Fibroblast of skin of left quadriceps (primary cell): ENCODE data around the gene POLD4.

Source experiments
- DNase-seq, 2 experiments: peaks; one replicate each; pipeline ENCODE4 v3.0.0-alpha.2; 2013; ENCODE audit warnings: low read depth in 2 of 2

Gene POLD4

DNA sequence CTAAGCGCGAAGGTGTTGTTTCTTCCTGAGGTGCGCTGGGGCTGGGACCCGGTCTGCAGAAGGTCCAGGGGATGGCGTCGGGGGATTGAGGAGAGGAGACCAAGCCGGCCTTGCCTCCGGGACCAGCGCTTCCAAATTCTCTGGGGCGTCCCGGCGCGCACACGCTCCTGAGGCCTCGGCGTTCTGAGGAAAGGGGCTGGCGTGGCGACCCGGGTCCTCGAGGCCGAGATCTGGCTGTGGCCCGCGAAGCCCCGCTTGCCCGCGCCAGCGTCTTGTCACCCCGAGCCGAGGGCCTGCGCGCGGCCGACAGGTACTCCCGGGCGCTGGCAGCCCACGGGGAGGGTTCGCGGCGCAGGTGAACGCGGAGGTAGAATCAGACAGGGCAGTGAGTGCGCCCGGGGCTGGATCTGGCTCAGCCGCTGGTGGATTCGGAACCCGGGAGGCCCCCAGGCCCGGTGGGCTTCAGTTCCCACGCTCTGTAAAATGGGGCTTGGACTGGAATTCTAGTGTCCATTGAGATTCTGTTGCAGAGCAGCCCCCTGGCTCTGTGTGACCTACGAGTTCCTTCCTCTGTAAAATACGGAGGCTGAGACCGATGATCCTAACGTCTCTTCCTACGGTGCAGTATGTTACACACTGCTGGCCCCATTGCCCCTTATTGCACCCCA lies 35.3 kb downstream of the POLD4 start:
- no peak for DNase-seq

DNA sequence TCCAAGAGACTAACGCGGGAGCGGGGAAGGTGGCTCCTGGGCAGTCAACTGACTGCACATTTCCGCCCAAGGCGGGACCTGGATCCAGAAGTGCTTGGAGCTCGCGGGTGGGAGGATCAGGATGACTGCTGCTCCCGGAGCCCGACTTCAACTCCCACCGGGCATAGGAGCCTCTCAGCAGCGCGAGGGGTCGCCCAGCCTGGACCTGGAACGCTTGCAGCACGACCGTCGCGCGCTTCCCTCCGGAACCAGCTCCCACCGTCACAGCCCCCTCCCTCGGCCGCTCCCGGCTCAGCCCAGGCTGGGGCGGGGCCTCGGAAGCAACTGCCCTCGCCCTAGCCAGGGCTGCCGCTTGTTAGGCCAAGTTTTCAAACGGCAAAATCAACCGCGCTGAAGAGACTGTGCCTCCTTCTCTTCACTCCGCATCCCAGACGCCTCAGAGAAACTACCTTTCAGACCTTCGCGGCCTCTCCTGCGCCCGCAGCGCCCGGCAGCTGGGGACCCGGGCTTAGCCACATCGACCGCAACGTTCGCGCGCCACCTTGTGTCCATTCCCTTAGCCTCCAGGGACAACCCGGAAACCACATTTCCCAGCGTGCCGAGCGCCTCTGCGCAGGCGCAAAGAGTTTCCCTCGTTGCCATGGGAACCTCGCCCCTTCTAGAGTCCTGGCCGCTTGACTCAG lies 36.0 kb downstream of the POLD4 start:
- DNase-seq: peak; percentile 84 to 86

DNA sequence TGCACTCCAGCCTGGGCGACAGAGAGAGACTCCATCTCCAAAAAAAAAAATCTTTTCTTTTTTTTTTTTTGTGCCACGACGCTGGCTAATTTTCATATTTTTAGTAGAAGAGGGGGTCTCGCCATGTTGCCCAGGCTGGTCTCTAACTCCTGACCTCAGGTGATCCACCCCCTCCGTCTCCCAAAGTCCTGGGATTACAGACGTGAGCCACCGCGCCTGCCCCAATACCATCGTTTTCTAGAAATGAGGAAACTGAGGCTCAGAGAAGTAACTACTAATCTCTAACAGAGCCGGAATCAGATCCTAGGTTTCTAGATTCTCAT lies 36.5 kb downstream of the POLD4 start:
- no peak for DNase-seq

DNA sequence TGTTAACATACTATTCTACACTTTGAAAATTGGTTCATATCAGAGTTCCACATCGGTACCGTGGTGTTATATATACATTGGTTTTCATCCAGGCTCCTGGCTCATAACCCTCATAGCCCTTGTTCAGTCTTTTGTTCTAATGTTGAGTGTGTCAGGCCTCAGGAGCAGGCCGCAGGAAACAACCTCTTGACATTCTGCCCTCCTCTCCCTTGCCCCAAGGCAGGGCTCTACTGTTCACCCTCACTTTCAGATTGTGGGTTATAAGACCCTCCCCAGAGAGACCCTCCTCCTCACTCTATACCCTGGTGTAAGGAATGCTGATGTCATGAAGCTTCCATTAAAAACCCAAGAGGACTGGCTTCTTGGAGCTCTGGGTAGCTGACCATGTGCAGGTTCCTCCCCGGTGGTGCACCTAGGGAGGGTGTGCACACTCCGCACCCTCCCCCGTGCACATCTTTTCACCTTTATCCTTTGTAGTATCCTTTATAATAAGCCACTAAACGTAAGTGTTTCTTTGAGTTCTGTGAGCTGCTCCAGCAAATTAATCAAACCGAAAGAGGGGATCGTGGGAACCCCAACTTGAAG lies 37.9 kb downstream of the POLD4 start:
- no peak for DNase-seq

DNA sequence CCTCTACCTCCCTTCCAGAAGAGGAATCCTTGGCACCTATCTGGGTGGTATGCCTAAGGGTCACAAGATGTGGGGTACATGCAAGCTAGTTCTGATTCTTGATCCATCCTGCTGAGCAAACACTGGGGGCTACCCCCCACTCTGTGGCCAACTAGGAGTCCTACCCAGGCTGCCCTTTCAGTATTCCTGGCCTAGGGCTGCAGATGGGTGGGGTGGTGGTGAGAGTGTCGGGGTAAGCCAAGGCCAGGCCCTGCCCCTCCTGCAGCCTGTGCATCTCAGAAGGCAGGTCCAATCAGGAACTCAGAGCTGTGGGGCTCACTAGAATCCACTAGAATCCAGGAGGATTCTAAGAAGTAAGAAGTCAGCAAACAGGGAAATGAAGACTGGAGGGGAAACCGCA lies 39.1 kb downstream of the POLD4 start:
- DNase-seq: no peak

DNA sequence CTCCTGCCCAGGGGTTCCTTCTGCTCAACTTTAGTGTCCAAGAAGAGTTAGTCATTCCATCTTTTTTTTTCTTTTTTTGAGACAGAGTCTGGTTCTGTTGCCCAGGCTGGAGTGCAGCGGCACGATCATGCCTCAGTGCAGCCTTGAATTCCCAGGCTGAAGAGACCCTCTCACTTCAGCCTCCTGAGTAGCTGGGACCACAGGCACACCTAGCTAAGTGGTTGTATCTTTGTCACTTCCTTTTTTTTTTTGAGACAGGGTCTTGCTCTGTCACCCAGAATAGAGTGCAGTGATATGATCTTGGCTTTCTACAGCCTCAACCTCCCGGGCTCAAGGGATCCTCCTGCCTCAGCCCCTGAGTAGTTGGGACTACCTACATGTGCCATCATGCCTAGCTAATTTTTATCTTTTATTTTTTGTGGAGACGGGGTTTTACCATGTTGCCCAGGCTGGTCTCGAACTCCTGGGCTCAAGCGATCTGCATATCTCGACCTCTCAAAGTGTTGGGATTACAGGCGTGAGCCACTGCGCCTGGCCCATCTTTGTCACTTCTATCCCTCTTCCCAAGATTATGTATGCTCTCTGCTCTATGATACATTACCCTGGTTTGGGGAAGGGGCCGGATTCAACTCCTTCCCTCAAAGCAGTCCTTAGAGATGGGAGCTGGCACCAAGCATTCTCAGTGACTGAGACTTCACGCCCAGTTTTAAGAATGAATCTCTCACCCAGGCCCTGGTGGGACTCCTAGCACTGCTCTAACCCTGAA lies 40.0 kb downstream of the POLD4 start:
- no peak for DNase-seq

DNA sequence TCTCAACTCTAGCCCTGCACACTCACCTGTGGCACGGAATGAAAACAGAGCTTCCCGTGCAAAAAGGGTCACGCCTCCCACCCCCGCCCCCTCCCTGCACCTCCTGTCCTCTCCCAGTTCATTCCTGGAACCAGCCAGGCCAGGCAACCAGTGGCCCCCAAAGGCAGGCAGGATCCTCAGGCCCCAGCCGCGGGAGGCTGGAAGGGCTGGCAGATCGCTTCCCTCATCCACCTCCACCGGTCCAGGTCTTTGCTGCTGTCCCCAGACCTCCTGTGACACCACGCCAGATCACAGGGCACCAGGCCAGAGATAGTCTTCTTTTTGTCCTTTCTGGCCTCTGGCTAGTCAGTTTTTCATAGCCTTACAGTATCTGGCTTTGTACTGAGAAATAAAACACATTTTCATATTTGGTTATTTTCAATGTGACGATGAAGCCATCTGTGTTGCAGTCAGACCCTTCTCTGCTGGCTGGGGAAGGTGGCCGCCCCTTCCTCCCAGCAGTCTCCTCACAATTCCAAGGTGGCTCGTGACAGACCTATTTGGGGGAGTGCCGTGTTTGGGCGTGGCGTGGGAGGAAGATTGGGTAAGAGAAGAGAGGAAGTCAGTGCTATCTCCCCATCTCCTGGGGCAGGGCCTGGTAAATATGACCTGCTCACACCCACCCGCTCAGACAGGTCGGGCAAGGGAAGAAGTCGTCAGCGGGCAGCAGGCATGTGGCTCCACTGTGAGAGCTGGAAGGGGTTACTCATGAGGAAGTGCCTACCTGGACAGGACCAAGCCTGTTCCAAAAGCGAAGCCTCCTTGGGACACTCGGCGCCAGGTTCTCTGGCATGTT lies 40.9 kb downstream of the POLD4 start:
- no peak for DNase-seq

DNA sequence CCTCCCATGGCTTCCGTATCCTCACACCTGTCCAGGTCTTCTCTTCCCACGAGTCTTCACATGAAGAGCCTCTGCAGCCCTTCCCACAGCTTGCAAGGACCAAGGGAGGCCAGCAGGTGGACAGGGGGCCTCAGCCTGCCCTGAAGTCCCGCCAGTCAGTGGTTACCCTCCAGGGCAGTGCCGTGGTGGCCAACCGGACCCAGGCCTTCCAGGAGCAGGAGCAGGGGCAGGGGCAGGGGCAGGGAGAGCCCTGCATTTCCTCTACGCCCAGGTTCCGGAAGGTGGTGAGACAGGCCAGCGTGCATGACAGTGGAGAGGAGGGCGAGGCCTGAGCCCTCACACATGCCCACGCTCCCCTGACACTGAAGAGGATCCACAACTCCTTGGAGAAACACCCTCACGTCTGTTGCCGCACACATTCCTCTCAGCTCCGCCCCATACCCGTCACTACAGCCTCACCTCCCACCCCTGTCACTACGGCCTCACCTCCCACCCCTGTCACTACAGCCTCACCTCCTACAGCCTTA lies 41.7 kb downstream of the POLD4 start:
- no peak for DNase-seq

DNA sequence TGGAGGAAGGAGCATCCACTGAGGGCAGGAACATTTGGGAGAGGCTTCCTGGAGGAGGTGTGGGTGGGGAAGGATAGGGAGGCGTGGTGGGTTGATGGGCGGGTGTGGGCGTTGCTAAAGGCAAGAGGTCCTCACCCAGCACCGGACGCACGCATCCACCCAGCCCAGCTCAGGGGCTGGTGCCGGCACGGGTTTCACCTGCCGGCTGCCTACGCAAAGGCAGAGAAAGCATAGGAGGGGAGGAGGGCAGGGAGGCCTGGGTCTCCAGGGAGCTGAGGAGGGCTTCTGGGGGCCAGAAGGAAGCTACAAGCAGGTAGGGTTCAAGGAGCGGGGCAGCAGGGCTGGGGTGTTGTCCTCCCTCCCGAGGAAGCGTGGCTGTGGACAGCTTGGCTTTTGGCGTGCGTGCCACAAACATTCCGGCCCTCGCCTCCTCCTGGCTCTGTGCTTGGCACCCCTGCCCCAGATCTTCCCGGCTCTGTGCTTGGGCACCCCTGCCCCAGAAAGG lies 42.2 kb downstream of the POLD4 start:
- DNase-seq: no peak

DNA sequence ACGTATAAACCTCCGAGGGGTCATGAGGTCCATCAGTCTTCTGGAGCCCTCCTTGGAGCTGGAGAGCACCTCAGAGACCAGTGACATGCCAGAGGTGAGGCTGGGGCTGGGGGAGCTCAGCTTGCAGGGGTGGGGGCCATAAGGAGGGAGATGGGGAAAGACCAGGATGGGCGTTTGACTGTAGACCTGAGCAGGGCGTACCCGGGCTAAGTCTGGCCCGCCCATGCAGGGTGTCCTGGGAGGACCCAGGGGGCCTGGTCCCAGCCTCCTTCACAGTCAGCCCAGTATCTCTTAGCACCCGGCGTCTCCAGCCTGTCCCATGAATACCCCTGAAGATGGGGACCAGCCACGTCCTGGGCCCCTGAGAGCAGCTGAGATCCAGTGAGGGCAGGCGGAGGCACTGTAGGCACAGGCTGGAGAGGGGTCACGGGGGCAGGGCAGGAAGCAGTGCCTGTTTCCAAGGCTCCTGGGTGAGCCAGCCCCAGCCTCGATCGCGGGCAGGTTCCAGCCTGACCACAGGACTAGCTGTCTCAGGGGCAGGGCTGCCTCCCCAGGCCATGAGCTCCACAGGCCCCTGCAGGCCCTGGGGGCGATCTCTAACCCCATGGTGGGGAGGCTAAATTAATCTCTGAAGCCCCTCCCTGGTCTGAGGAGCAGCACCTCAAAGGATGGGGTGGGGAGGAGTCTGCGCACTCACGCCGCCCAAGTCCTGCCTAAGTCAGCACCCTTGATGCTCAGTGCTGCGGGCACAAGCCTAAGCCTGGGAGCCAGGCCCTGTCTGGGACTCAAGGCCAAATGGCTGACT lies 42.9 kb downstream of the POLD4 start:
- no peak for DNase-seq

DNA sequence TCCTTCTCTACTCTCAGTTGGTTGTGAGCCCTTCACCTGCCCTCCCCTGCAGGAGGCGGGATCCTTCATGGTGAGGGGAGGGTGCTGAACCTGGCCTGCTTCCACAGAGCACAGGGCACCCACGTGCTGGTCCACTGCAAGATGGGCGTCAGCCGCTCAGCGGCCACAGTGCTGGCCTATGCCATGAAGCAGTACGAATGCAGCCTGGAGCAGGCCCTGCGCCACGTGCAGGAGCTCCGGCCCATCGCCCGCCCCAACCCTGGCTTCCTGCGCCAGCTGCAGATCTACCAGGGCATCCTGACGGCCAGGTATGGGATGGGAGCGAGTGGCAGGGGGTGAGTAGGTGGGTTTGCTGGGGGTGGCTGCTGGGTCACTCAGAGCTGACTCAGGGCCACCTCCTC lies 43.7 kb downstream of the POLD4 start:
- DNase-seq: no peak

DNA sequence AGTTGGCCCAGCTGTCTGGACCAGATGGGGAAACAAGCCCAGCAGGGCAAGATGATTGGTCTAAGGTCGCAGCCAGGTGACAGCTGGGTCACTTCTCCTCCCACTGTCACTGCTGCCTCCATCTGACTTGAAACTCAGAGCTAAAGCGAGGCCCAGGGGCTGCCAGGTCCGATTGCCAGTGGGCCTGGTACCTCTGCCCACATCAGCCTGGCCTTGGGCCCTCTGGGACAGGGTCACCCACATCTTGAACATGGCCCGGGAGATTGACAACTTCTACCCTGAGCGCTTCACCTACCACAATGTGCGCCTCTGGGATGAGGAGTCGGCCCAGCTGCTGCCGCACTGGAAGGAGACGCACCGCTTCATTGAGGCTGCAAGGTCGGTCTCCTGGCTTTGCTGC lies 44.2 kb downstream of the POLD4 start:
- DNase-seq: no peak

DNA sequence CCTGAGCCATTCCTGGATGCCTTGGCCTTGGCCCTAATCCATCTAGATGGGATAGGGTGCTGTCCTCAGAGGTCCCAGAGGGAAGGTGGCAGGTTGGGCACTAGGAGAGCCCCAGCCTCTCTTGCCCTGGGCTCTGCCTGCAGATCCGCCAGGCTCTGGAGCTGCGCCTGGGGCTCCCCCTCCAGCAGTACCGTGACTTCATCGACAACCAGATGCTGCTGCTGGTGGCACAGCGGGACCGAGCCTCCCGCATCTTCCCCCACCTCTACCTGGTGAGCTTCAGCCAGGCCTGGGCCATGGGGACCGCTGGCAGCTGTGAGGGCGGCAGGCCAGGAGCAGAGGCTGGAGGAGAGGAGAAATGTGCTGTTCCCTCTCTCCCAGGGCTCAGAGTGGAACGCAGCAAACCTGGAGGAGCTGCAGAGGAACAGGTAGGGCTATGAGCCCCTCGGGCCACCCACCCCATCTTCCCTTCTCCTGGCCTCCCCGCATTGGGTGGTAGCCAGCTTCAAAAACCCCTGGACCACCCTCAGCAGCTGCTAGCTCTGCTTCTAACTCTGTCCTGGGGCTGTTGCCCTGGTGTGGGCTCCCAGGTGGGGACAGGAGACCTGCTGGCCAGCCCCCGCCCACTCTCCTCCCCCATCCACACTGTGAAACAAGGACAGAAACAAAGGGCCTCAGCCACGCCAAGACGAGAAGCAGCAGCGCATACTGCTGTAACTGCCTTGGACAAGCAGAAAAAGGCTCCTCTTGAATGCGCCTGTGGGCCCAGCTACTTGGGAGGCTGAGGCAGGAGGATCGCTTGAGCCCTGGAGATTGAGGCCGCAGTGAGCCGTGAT lies 45.1 kb downstream of the POLD4 start:
- DNase-seq: no peak

DNA sequence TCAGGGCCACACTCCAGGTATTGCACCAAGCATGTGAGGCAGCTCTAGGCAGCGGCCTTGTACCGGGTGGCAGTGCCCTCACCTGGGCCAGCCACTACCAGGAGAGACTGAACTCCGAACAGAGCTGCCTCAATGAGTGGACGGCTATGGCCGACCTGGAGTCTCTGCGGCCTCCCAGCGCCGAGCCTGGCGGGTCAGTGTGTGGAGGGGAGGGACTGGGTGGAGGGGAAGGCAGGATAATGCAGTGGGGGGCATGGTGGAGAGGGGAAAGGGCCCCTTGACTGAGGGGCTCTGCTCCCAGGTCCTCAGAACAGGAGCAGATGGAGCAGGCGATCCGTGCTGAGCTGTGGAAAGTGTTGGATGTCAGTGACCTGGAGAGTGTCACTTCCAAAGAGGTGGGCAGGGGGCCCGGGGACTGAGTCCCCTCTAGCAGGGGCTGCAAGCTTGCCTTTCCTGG lies 45.8 kb downstream of the POLD4 start:
- no peak for DNase-seq

DNA sequence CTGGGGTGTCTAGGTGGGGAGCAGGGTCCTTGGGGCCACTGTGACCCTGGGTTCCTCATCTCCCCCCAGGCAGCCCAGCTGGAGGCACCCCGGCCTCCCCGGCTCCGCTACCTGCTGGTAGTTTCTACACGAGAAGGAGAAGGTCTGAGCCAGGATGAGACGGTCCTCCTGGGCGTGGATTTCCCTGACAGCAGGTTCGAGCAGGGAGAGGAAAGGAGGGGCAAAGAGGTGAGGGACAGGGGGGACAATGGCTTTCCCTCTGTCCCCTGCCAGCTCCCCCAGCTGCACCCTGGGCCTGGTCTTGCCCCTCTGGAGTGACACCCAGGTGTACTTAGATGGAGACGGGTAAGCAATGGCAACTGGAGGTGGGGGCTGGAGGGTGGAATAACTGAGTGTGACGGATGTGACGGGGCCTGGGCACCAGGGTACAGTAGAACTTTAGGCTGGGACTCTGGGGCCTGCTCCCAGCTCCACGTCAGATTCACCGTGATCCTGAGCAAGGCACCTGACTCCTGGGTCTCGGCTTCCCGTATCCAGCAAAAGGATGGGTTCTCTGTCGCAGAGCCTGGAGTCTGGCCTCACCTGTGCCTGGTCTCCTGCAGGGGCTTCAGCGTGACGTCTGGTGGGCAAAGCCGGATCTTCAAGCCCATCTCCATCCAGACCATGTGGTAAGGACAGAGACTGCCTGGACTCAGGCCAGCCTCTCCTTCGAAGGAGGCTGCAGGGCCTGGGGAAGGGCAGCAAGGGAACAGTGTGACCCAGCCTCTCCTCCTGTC lies 46.4 kb downstream of the POLD4 start:
- DNase-seq: no peak

DNA sequence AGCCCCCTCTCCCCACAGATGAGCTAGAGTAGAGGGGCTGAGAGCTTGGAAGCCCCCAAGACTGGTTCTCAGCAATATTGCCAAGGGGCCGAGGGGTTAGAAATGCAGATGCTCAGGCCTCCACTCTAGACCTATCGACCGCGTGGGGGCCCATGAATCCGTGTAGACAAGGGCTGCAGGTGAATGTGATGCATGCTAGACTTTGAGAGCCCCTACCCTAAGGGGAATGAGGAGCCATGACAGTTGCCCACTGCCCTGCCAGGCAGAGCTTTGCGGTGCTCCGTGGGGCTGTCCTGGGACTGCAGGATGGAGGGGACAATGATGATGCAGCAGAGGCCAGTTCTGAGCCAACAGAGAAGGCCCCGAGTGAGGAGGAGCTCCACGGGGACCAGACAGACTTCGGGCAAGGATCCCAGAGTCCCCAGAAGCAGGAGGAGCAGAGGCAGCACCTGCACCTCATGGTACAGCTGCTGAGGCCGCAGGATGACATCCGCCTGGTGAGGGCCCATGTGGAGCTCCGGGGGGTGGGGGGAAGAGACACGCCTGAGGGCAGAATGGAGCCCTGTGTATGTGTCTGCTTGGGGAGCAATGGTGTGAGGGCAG lies 48.7 kb downstream of the POLD4 start:
- no peak for DNase-seq

DNA sequence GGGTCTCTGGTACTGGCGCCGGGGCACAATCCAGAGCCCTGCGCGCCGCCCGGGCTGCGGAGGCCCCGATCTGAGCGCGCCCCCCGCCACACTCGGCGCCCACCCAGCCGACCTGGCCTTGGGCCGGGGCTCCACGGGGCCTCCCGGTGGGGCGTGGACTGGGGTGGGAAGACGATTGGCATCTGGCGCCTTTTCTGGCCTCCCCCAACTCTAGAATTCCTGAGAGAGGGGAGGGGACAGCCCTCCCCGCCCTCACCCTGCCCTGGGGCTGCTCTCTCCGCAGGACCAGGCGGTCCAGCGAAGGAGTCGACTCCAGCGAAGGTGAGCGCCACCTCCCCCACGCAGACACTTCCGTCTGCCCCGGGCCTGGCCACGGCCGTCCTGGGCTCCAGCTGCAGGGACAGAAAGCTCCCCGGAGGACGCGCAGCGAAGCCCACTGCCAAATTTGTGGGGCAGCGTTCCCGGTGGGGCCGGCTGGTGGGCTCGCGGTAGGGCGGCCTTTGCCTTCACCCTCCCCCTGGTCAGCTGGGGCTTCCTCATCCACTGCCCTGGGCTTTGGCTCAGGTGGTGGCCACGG lies 49.4 kb downstream of the POLD4 start:
- DNase-seq: no peak
